Measurements from ENCODE around the gene SGSH.
A peak's percentile ranks its signal among the peaks of the same experiment; 100 is the strongest.

The SGSH gene

DNA sequence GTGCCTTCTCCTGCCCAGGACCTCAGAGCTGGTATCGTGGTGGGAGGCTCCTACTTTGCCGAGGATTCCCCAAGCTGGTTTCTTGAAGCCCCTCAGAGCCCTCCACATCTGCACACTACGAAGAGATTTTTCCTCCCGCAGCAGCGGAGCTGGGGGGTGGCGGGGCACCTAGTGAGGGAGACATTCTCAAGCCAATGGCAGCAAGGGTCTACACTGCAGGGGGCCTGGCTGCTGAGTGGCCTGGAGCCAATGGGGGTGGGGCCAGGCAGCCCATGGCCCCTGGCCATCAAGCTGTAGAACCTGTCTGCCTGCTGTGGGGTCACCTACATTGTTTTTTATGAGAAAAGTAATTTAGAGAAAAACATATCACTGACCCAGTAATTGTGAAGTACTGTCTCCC, 5.1 kb upstream of the SGSH start:
- DNase-seq (ENCODE audit: low spot score) = no peak

DNA sequence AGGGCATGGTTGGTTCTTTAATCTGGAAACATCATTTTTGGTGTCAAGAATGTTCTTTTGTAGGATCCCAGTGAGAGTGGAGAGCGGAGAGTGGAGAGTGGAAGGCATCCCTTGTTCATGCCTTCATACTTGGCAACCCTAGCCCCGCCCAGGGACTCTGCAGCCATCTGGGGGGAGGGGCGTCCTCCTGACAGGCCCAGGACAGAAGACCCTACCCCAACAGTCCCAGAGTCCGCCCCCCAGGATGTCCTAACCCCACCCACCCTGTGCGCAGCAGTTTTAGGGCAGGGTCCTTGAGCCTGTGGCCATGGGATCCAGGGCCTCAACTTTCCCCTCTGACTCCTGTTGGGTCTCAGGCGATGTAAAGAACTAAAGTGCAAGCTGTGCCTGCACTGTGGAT, 4.5 kb upstream of the SGSH start:
- no peak for DNase-seq (ENCODE audit: low spot score)

- no peak for DNase-seq (ENCODE audit: low spot score)
Measured at GRCh38 chr17:80223838-80224497, 3.8 kb upstream of the SGSH start.

DNA sequence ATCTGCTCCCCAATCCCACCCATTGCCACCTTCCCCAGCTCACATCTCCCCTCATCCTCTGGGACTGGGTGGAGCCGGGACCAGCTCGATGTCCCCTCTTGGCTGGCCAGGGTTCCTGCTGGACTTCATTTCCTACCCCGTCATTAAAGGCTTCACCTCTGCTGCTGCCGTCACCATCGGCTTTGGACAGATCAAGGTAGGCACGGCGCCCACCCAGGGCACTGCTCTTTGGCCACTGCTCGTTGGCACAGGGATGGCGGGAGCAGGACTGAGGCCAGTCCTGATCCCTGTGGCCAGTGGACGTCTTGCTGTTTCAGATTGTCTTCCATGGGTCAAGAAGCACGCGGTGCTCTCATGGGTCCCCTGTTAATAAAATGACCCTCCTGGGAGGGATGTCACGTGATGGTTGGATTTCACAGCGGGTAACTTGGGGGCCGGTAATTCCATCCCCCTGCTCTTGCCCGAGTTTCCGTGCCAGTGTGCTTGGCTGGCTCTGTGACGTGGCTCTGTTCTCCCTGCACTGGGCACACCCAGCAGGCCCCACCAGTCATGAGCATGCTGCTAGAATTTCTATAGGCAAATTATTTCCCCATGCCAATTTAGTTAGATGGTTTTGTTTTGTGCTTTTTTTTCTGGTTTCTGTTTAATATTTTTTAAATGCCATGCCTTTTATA, 3.1 kb upstream of the SGSH start:
- no peak for DNase-seq (ENCODE audit: low spot score)

DNA sequence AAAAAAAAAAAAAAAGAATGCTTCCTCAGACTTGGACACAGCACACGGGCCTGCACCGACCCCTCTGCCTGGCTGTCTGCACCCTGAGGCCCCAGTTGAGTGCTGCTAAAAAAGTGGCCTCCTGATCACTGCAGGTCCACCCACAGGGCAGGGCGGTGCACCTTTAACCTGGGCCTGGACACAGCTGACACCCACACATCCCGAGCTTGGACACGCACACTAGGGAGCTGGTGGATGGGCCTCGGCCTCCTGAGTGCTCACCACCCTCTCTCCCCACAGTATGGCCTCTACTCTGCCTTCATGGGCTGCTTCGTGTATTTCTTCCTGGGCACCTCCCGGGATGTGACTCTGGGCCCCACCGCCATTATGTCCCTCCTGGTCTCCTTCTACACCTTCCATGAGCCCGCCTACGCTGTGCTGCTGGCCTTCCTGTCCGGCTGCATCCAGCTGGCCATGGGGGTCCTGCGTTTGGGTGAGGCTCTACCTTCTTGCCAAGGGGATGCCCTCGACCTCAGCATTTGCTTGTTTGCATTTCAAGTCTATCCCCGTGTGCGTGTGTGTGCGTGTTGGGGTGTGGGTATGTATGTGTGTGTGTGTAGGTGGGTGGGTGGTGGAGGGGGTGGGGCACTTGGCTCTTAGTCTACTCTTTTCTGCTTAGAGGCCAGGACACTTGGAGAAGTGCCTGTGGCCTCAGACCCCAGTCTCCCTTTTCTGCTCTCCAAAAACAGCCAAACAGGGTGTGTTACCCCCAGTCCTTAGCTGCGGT, 2.4 kb upstream of the SGSH start:
- no peak for DNase-seq (ENCODE audit: low spot score)

DNA sequence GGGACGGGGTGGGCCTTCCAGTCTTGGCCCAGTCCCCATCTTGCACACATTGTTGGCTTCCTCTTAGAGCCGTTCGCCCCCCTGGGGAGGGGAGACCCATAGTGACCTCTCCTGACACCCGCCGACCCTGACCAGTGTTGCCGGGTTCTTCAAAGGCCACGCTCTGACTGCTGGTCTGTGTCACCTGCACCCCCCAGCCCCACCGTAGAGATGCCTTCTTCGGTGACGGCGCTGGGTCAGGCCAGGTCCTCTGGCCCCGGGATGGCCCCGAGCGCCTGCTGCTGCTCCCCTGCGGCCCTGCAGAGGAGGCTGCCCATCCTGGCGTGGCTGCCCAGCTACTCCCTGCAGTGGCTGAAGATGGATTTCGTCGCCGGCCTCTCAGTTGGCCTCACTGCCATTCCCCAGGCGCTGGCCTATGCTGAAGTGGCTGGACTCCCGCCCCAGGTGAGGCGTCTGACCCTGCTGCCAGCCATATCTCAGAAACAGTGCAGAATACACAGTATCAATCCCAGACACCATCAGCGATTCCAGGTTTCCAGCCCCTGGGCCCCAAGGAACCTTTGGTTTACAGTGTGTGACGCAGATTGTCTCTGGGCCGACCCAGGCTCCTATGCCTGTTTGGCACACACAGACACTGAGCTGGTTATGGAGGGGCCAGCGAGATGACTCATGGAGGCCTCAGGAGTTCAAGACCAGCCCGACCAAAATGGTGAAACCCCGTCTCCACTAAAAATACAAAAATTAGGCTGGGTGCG, 1.4 kb upstream of the SGSH start:
- DNase-seq (ENCODE audit: low spot score) = no peak

DNA sequence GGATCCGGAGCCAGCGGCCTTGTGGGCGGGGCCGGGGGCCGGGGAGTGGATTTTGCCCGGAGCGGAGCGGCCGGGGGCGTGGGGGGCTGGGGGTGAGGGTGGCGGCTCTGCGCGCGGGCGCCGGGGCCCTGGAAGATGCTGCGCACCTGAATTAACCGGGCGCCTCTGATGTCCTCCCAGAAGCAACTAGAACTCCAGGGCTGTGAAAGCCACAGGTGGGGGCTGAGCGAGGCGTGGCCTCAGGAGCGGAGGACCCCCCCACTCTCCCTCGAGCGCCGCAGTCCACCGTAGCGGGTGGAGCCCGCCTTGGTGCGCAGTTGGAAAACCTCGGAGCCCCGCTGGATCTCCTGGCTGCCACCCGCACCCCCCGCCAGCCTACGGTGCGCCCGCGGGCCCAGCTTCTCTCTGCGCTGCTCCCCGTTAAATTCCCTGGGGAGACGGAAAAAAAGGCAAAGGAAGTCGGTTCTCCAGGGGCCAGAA, 643 bp upstream of the SGSH start:
- DNase-seq (ENCODE audit: low spot score) = peak; percentile 74

DNA sequence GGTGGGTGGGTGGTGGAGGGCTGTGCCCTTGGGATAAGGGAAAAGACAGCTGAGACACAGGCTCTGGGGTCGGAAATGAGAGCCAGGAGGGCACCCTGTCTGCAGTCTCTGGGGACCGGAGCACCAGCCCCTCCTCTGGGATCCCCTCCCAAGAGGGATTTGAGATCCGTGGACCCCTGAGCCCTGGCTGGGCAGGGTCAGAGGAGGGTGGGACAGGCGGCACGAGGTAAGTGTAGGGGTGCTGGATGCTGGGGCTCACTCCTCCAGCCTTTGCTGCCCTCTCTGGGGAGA, 425 bp downstream of the SGSH start:
- DNase-seq (ENCODE audit: low spot score) = no peak

DNA sequence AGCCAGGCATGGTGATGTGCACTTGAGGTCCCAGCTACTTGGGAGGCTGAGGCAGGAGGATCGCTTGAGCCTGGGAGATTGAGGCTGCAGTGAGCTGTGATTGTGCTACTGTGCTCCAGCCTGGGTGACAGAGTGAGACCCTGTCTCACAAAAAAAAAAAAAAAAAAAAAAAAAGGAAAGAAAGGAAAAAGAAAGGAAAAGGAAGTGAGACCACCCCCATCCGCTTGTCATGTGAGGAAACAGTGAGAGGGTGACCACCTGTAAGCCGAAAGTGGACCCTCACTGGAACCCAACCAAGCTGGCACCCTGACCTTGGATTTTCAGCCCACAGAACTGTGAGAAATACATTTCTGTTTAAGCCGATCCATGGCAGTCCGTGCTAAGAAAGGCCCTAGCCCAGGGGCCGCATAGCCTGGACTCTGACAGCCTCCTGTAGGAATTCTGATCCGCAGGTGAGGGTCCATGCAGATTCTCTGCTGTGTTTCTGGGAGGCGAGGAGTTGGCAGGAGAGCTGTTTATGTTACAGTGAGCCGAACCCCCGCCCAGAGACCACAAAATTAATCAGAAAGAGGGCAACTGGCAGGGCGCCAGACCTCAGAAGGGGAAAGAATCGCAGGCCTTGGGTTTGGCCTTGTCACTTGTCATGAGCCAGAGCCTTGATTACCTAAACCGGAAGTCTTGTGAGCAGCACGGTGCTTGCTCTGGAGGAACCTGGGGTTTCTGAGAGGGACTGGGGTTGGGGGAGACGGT, 945 bp downstream of the SGSH start:
- peak; percentile 79 for DNase-seq (ENCODE audit: low spot score)

GRCh38 chr17:80218391-80218790, 1.7 kb downstream of the SGSH start:
- DNase-seq (ENCODE audit: low spot score) = no peak

GRCh38 chr17:80217703-80218362, 2.3 kb downstream of the SGSH start:
- DNase-seq (ENCODE audit: low spot score) = no peak

DNA sequence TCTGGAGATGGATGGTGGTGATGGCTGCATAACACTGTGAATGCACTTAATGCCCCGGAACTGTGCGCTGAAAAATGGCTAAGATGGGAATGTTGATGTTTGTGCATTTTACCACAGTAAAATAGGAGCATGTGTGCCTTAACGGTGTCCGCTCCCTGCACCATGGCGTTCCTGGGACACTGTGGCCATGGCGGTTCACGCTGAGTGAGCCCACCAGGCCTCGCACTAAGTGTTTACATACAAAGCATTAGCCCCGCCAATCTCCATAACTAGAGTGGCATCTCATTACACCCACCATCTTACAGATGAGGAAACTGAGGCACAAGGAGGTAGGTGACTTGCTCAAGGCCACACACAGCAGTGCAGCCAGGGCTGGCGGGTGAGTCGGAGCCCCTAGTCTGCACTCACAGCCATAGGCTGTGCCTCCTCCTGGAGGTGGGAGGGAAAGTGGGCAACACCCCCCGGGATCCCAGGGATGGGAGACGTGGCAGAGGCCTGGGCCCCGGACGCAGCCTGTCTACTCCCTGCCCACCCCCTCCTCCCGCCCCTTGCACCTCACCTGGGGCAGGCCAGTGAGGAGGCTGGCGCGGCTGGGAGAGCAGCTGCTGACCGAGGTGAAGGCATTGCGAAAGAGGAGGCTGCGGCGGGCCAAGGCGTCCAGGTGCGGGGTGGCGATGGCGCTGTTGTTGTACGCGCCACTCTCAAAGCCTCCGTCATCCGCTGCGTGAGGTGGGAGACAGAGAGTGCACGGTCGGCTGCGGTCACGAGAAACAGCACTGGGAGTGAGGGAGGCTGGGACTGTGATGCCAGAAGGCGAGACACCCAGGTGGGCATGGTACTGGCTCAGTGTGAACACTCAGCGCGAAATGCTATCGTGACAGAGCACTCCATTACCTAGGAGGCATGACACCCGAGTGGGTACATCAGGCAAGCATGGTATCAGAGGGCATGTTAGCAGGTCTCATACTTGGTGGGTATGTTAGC, 3.4 kb downstream of the SGSH start:
- no peak for DNase-seq (ENCODE audit: low spot score)

- no peak for DNase-seq (ENCODE audit: low spot score)
Measured at GRCh38 chr17:80214878-80215210, 5.3 kb downstream of the SGSH start.

DNA sequence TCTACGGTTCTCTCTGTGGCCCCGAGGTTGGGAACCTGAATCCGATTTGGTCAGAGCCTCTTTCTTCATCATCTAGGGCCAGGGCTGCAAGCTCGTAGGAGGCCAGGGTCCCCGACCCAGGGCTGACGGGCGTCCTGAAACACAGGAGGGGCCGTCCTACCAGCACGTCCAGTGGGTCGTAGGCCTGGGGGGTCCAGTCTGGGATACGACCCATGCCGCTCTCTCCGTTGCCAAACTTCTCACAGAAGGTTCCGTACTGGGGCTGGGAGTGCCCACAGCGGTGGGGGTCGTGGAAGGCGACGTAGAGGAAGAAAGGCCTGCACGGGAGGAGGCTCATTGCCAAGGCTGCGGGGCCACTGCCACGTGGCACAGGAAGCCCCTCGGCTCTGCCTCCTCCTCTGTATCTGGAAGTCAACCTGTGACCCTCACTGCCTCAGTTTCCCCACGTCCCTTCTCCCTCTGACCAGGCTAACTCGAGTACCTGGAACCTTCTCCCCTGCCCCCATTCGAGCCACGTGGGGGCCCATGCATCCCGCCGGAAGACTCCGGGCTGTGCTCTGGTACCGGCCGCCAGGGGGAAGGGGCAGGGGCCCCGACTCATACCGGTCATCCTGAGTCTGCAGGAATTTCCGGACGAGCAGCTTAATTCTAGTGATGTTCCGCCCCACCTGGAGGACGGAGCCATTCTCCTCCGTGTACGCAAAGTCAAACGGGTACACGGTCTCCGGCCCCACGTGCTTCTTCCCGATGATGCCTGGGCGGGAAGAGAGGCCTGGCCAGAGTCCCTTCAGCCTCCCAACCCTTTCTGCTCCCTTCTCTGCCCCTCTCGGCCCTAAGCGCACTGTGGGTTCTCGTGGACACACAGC, 5.9 kb downstream of the SGSH start:
- DNase-seq (ENCODE audit: low spot score) = no peak

GRCh38 chr17:80213643-80213975, 6.5 kb downstream of the SGSH start:
- DNase-seq (ENCODE audit: low spot score) = no peak

DNA sequence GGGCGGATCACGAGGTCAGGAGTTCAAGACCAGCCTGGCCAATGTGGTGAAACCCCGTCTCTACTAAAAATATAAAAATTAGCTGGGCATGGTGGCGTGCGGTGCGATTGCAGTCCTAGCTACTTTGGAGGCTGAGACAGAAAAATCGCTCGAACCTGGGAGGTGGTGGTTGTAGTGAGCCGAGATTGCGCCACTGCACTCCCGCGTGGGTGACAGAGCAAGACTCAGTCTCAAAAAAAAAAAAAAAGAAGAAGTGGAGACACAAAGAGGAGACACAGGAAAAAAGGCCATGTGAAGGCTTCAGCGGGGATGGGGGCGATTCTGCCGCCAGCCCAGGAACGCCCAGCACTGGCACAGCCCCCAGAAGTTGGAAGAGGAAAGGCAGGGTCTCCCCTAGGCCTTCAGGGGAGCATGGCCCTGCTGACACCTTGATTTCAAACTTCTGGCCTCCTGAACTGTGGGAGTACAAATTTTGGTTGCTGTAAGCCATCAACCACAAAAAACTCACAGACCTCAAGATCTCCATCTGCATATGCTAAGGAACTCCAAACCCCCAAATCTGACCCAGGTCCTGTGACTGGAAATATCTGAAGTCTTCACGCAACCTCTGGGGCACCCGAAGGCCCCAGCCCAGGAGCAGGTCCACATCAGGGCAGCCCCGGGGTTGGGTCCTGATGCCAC, 7.0 kb downstream of the SGSH start:
- no peak for DNase-seq (ENCODE audit: low spot score)

GRCh38 chr17:80212511-80212910, 7.6 kb downstream of the SGSH start:
- DNase-seq (ENCODE audit: low spot score) = no peak

- DNase-seq (ENCODE audit: low spot score) = no peak
Measured at GRCh38 chr17:80212109-80212508, 8.0 kb downstream of the SGSH start.
